ENCODE measurements around the gene AOX1.
"Not testable (repeated sequence)": the region's sequence is repeated elsewhere in the genome, so short reads cannot be mapped to it uniquely, and the experiment has no call there.

AOX1 gene

GRCh38 chr2:200640901-200641300 lies 55.1 kb downstream of the AOX1 start:
- Histone ChIP-seq H3K9me3 (ENCODE audit: control insufficient read depth, insufficient read depth, low read depth, low read length) (no peaks in the 10 kb centered on the region), H3K4me3 (ENCODE audit: low read depth, low read length) (no peak overlapping the region), H3K36me3 (ENCODE audit: control insufficient read depth in 2 of 2, insufficient read depth in 1 of 2, low read length in 2 of 2) (no peaks in the 10 kb centered on the region)

GRCh38 chr2:200648518-200649281 lies 62.9 kb downstream of the AOX1 start:
- not testable (repeated sequence) for H3K36me3 ChIP-seq (ENCODE audit: control insufficient read depth in 2 of 2, insufficient read depth in 1 of 2, low read length in 2 of 2); H3K9me3 ChIP-seq (ENCODE audit: control insufficient read depth, insufficient read depth, low read depth, low read length); H3K4me3 ChIP-seq (ENCODE audit: low read depth, low read length); H3K4me1 ChIP-seq (ENCODE audit: control insufficient read depth, insufficient read depth, low read length); H3K27ac ChIP-seq (ENCODE audit: extremely low read depth, low read depth, low read length)
- ChIA-PET CTCF (interaction anchor here (0.5 to 0.9 kb wide), 3 partner anchors 13 to 139 kb away, joined by 3 to 4 read pairs (median 3); no protein-coding TSS in a partner anchor), POLR2A (interaction anchor here (1.5 kb wide), 1 partner anchor 216 kb away, joined by 3 read pairs; the partner anchor contains the start of gene CLK1)
- TF ChIP-seq KLF17 (tag by site-specific recombination; IDR thresholded peaks at IDR 0.05) (0 out of 2 replicates have a peak, but pooled peaks have one; percentile 43), GLIS1 (tag by site-specific recombination; IDR thresholded peaks at IDR 0.05) (peak; percentile 64; the same call in 1 of the 2 replicates), ZIC2 (tag by site-specific recombination; IDR thresholded peaks at IDR 0.05) (peak; percentile 58)

More at GRCh38 chr2:200640901-200641300, 55.1 kb downstream of the AOX1 start:
- H3K4me1 ChIP-seq (ENCODE audit: control insufficient read depth, insufficient read depth, low read length): no peaks in the 10 kb centered on the region
- POLR2A ChIA-PET: no interaction called here
- no peak for TF ChIP-seq ZNF777 (tag by site-specific recombination; IDR thresholded peaks at IDR 0.05; ENCODE audit: borderline replicate concordance)
- TF ChIP-seq ZNF585B (tag by site-specific recombination; IDR thresholded peaks at IDR 0.05): no peak
- no peak for TF ChIP-seq ZNF76 (tag by site-specific recombination; IDR thresholded peaks at IDR 0.05; ENCODE audit: borderline replicate concordance, low read depth)
- TF ChIP-seq SALL2 (tag by site-specific recombination; IDR thresholded peaks at IDR 0.05; ENCODE audit: borderline replicate concordance): no peak
- no peak for TF ChIP-seq ZNF292 (tag by site-specific recombination; IDR thresholded peaks at IDR 0.05; ENCODE audit: borderline replicate concordance, low read depth)
- no peak for TF ChIP-seq ZNF114 (tag by site-specific recombination; IDR thresholded peaks at IDR 0.05)
- no peak for TF ChIP-seq ZNF341 (tag by site-specific recombination; IDR thresholded peaks at IDR 0.05; ENCODE audit: low read depth)
- no peak for TF ChIP-seq ZNF626 (tag by site-specific recombination; IDR thresholded peaks at IDR 0.05)
- no peak for TF ChIP-seq ZNF701 (tag by site-specific recombination; IDR thresholded peaks at IDR 0.05)
- no peak for TF ChIP-seq KLF10 (tag by site-specific recombination; IDR thresholded peaks at IDR 0.05)
- TF ChIP-seq ZNF837 (tag by site-specific recombination; IDR thresholded peaks at IDR 0.05): no peak
- CTCF ChIA-PET: no interaction called here
- no peak overlapping the region for H3K27ac ChIP-seq (ENCODE audit: extremely low read depth, low read depth, low read length)

GRCh38 chr2:200649724-200650123 lies 63.9 kb downstream of the AOX1 start:
- no peaks in the 10 kb centered on the region for H3K9me3 ChIP-seq (ENCODE audit: control insufficient read depth, insufficient read depth, low read depth, low read length)
- no peak overlapping the region for H3K27ac ChIP-seq (ENCODE audit: extremely low read depth, low read depth, low read length)
- no peak overlapping the region for H3K4me3 ChIP-seq (ENCODE audit: low read depth, low read length)
- TF ChIP-seq ZNF521 (tag by site-specific recombination; IDR thresholded peaks at IDR 0.05) (no peak), ZNF777 (tag by site-specific recombination; IDR thresholded peaks at IDR 0.05; ENCODE audit: borderline replicate concordance) (no peak), ZNF639 (tag by site-specific recombination; IDR thresholded peaks at IDR 0.05) (no peak), ZBTB7A (tag by site-specific recombination; IDR thresholded peaks at IDR 0.05; ENCODE audit: low read depth) (no peak), ZNF266 (tag by site-specific recombination; IDR thresholded peaks at IDR 0.05; ENCODE audit: low read depth) (no peak), ZBTB21 (tag by site-specific recombination; IDR thresholded peaks at IDR 0.05) (no peak), ZNF280C (tag by site-specific recombination; IDR thresholded peaks at IDR 0.05) (no peak)
- H3K36me3 ChIP-seq (ENCODE audit: control insufficient read depth in 2 of 2, insufficient read depth in 1 of 2, low read length in 2 of 2): no peaks in the 10 kb centered on the region
- no peaks in the 10 kb centered on the region for H3K4me1 ChIP-seq (ENCODE audit: control insufficient read depth, insufficient read depth, low read length)
- POLR2A ChIA-PET: no interaction called here
- CTCF ChIA-PET: interaction anchor here (0.5 to 0.9 kb wide), 3 partner anchors 12 to 140 kb away, joined by 3 to 4 read pairs (median 3); no protein-coding TSS in a partner anchor
